IMR-90 (cell line): ENCODE results near the gene FLT3. TPM values are rescaled to one million over a fixed set of nuclear protein-coding genes. Genes with fewer than 3 reads are reported as not detected.

ENCODE experiments used
- ATAC-seq: fragments of 200-7000 bp; cut with Tn5 transposase; 2 replicates; pipeline ENCODE4 v1.9.1; 2020; ENCODE audit warnings: low read depth, mild to moderate bottlenecking, moderate library complexity
- BruUV-seq: library from RNA; stranded (reverse); fragments of 400-500 nt; replicated peaks from 2 replicates; lab custom pipeline; 2021; lab: Mats Ljungman, UMichigan
- CTCF ChIA-PET: fragments of 300-600 bp; formaldehyde crosslinking; extraction: SDS; loops from one replicate; lab custom pipeline; 2021; ENCODE audit warnings: antibody characterized with exemption; lab: Yijun Ruan, JAX
- POLR2A ChIA-PET: fragments of 300-600 bp; sonication (Branson Sonifier 250); formaldehyde crosslinking; loops from one replicate; lab custom pipeline; 2022; ENCODE audit warnings: antibody characterized with exemption; ENCODE audit not compliant: unreplicated experiment; lab: Charles Lee
- DNase-seq: peaks from one replicate; pipeline ENCODE4 v3.0.0; 2013
- H2AFZ ChIP-seq: replicated peaks from 2 replicates; pipeline ENCODE3; 2013; ENCODE audit warnings: low read length, mild to moderate bottlenecking; ENCODE audit not compliant: poor library complexity
- H2AK5ac ChIP-seq: 2 replicates; pipeline ENCODE4 v1.6.1; 2013; ENCODE audit warnings: low read depth, low read length, inconsistent platforms
- H2AK9ac ChIP-seq: replicated peaks from 2 replicates; pipeline ENCODE3; 2013; ENCODE audit warnings: mild to moderate bottlenecking, low read depth, low read length, moderate library complexity; ENCODE audit not compliant: poor library complexity
- H2BK120ac ChIP-seq: 2 replicates; pipeline ENCODE4 v1.6.1; 2013; ENCODE audit warnings: low read depth, low read length, inconsistent platforms
- H2BK15ac ChIP-seq: 3 replicates; pipeline ENCODE4 v1.6.1; 2013; ENCODE audit warnings: low read depth, low read length, inconsistent platforms
- H2BK20ac ChIP-seq: 2 replicates; pipeline ENCODE4 v1.6.1; 2013; ENCODE audit warnings: low read depth, mild to moderate bottlenecking, inconsistent platforms, low read length, moderate library complexity
- H2BK5ac ChIP-seq: 2 replicates; pipeline ENCODE4 v1.6.1; 2013; ENCODE audit warnings: mild to moderate bottlenecking, low read depth, low read length, inconsistent platforms; ENCODE audit not compliant: poor library complexity, severe bottlenecking
- H3K14ac ChIP-seq: replicated peaks from 2 replicates; pipeline ENCODE4 v1.6.1; 2013; ENCODE audit warnings: low read depth, low read length, inconsistent platforms
- H3K18ac ChIP-seq: 2 replicates; pipeline ENCODE4 v1.6.1; 2013; ENCODE audit warnings: low read depth, low read length, control low read depth
- H3K23ac ChIP-seq: 2 replicates; pipeline ENCODE4 v1.6.1; 2013; ENCODE audit warnings: low read depth, low read length, inconsistent platforms
- H3K27ac ChIP-seq: 2 replicates; pipeline ENCODE4 v1.5.1; 2013; ENCODE audit warnings: mild to moderate bottlenecking, control low read depth, low read length; ENCODE audit not compliant: insufficient read depth
- H3K27me3 ChIP-seq: 2 replicates; pipeline ENCODE4 v1.6.1; 2013; ENCODE audit warnings: low read length; ENCODE audit not compliant: control insufficient read depth, insufficient read depth
- H3K36me3 ChIP-seq: 2 replicates; pipeline ENCODE4 v1.6.1; 2013; ENCODE audit warnings: low read length, mixed read lengths; ENCODE audit not compliant: control insufficient read depth, insufficient read depth
- H3K4ac ChIP-seq: 2 replicates; pipeline ENCODE4 v1.6.1; 2013; ENCODE audit warnings: low read depth, low read length, inconsistent platforms
- H3K4me1 ChIP-seq: 2 replicates; pipeline ENCODE4 v1.6.1; 2013; ENCODE audit warnings: low read length, mixed read lengths; ENCODE audit not compliant: control insufficient read depth, insufficient read depth
- H3K4me2 ChIP-seq: 2 replicates; pipeline ENCODE4 v1.6.1; 2013; ENCODE audit warnings: low read depth, mild to moderate bottlenecking, control low read depth, low read length, moderate library complexity
- H3K4me3 ChIP-seq: 2 replicates; pipeline ENCODE4 v1.5.1; 2013; ENCODE audit warnings: low read depth, mild to moderate bottlenecking, control low read depth, low read length, moderate library complexity; ENCODE audit not compliant: insufficient read depth
- H3K56ac ChIP-seq: 2 replicates; pipeline ENCODE4 v1.6.1; 2013; ENCODE audit warnings: low read length, inconsistent platforms; ENCODE audit not compliant: insufficient read depth; ENCODE audit errors: extremely low read depth
- H3K79me1 ChIP-seq, 2 experiments: 2 replicates each; pipeline ENCODE4 v1.6.1; 2013; ENCODE audit warnings: low read length in 2 of 2, inconsistent platforms in 1 of 2, low read depth in 1 of 2
- H3K9ac ChIP-seq: 2 replicates; pipeline ENCODE4 v1.6.1; 2013; ENCODE audit warnings: low read depth, low read length, control low read depth
- H3K9me1 ChIP-seq: 2 replicates; pipeline ENCODE4 v1.6.1; 2013; ENCODE audit warnings: low read length, inconsistent platforms; ENCODE audit not compliant: insufficient read depth
- H3K9me3 ChIP-seq: 2 replicates; pipeline ENCODE4 v1.6.1; 2013; ENCODE audit warnings: low read length; ENCODE audit not compliant: control insufficient read depth, insufficient read depth
- H4K20me1 ChIP-seq: 2 replicates; pipeline ENCODE4 v1.6.1; 2013; ENCODE audit warnings: low read length, inconsistent platforms; ENCODE audit not compliant: insufficient read depth
- H4K5ac ChIP-seq: 2 replicates; pipeline ENCODE4 v1.6.1; 2013; ENCODE audit warnings: mild to moderate bottlenecking, low read depth, low read length, control low read depth
- H4K8ac ChIP-seq, 2 experiments: 2 replicates each; pipeline ENCODE4 v1.6.1; 2013; ENCODE audit warnings: low read depth in 2 of 2, low read length in 2 of 2, control low read depth in 1 of 2, inconsistent platforms in 1 of 2
- H4K91ac ChIP-seq: 2 replicates; pipeline ENCODE4 v1.6.1; 2013; ENCODE audit warnings: low read depth, low read length, inconsistent platforms; ENCODE audit not compliant: insufficient read depth
- MAZ ChIP-seq: IDR thresholded peaks from 2 replicates; pipeline ENCODE4 v1.6.1; 2012; ENCODE audit warnings: low read depth, mild to moderate bottlenecking, low read length, improper control_type of control experiment, moderate library complexity, borderline replicate concordance
- RCOR1 ChIP-seq: IDR thresholded peaks from 2 replicates; pipeline ENCODE4 v1.6.1; 2012; ENCODE audit warnings: mild to moderate bottlenecking, low read length, improper control_type of control experiment; ENCODE audit not compliant: insufficient replicate concordance
- RFX5 ChIP-seq: IDR thresholded peaks from 2 replicates; pipeline ENCODE4 v1.8.0; 2012; ENCODE audit warnings: low read depth, mild to moderate bottlenecking, low read length, moderate library complexity
- WGBS, 2 experiments: methylation state at CpG; one replicate each; pipeline versions ENCODE4 v1.1.5 to v1.1.7; 2013; ENCODE audit warnings: missing lambda C conversion rate in 2 of 2; ENCODE audit not compliant: insufficient read length in 1 of 2; ENCODE audit errors: extremely low coverage in 2 of 2; 5-methylcytosine and 5-hydroxymethylcytosine counted together
- dilution Hi-C: fragments of 300-500 bp; cut with HindIII; formaldehyde crosslinking; loops from one replicate; pipeline ENCODE4 v1.14.3; 2018; ENCODE audit warnings: low sequenced_read_pairs; ENCODE audit not compliant: unreplicated experiment
- in situ Hi-C: fragments of 300-500 bp; cut with MboI; formaldehyde crosslinking; loops from 3 replicates; pipeline ENCODE4 v1.14.3; 2019; ENCODE audit warnings: low sequenced_read_pairs, inconsistent platforms, mixed read lengths
- intact Hi-C: fragments of 100-400 bp; cut with micrococcal nuclease; formaldehyde crosslinking; loops from 2 replicates; pipeline ENCODE4 v1.10.0; 2022
- polyA plus RNA-seq, 3 experiments: library from polyadenylated mRNA; depleted of rRNA; stranded (reverse); fragments of >200 nt; gene quantifications; 2 replicates each; pipeline ENCODE4 v1.2.3, GENCODE V29; 2012; ENCODE audit warnings: low replicate concordance in 1 of 3
- total RNA-seq: library from RNA; depleted of rRNA; stranded (reverse); fragments of >200 nt; gene quantifications from 2 replicates; pipeline ENCODE4 v1.2.3, GENCODE V29; 2012

The FLT3 gene
- total and polyA plus RNA-seq, 2 of the 4 experiments (the other 2 are of a cell fraction) = not detected

DNA sequence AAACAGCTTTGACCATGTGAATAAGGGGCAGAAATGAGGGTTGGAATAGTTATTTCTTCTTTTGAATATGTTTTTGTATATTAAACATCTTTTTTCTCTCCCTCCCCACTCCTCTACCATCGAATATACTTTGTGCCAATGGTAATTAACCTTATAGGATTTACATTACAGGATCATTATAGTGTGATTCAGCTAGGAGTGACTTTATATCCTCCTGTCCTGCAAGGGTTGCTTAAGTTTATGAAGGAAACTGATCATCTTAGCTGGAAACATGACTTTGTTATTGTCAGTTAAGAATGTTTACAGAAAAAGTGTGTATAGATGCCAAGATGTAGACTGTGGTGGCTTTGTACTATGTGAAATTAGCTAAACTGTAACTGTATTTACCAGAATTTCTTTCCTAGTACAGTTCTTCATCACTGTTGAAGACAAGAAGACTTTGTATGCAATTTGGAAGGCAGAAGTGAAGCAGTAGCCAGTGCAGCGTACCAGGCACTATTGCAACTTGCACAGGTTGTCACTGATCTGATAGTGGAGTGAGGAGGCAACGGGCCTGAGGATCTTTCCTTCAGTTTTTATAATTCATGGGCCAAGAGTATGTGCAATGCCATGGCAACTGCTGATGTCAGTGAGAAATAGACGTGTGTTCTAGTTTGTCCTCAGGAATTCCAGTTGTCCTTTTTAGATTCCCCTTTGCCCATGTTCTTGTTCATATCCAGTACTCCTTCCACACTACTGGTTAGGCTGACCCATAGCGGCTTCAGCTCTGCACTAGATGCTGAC is 29.7 kb upstream of the FLT3 start:
- Histone ChIP-seq H3K4ac (no peak overlapping the region), H3K9ac (no peak overlapping the region), H4K5ac (no peak overlapping the region), H3K4me1 (peaks cover 2% of the 10 kb centered on the region; the same call in 1 of the 2 replicates), H3K14ac (no peak overlapping the region), H4K8ac (no peak overlapping the region), H3K79me1 (no peaks in the 10 kb centered on the region), H3K9me3 (no peaks in the 10 kb centered on the region), H2BK5ac (no peak overlapping the region), H3K9me1 (peaks cover 4% of the 10 kb centered on the region; the same call in 1 of the 2 replicates), H2AK5ac (no peak overlapping the region), H3K27ac (no peak overlapping the region), H2BK120ac (no peak overlapping the region), H4K91ac (no peak overlapping the region), H2AFZ (peak overlapping the region; percentile 11), H2BK15ac (no peak overlapping the region), H3K56ac (no peak overlapping the region), H3K18ac (no peak overlapping the region), H2BK20ac (no peak overlapping the region), H4K20me1 (no peaks in the 10 kb centered on the region), H3K4me2 (no peak overlapping the region), H3K4me3 (no peak overlapping the region), H3K23ac (peak overlapping the region; percentile 86; the same call in 1 of the 2 replicates), H3K36me3 (no peaks in the 10 kb centered on the region), H3K27me3 (no peaks in the 10 kb centered on the region), H2AK9ac (peak overlapping the region; percentile 65)
- dilution Hi-C loops (no loop called here), intact Hi-C loops (no loop called here), in situ Hi-C loops (no loop called here)
- CTCF ChIA-PET = interaction anchor here (0.7 kb wide), 1 partner anchor 20 kb away, joined by 3 read pairs; no protein-coding TSS in a partner anchor
- 100% methylated on average over 1 of the region's 5 CpGs; no CpG with 5 or more reads in 1 of the 2 experiments for WGBS, 2 experiments
- no TSS peak for BruUV-seq
- DNase-seq (peak; percentile 4), ATAC-seq (peak; percentile 37; the same call in 1 of the 2 replicates)
- POLR2A ChIA-PET = no interaction called here
- TF ChIP-seq MAZ = no peak
- peak; percentile 67; the same call in 1 of the 2 replicates for TF ChIP-seq RFX5
- TF ChIP-seq RCOR1 = no peak
